Activated CD4-positive, alpha-beta memory T cell treated with anti-CD3 and anti-CD28 coated beads for 36 hours (primary cell): ENCODE measurements around the gene F11R. TPM values are rescaled to one million over a fixed set of nuclear protein-coding genes. Genes with fewer than 3 reads are reported as not detected.
"Not testable (repeated sequence)": the region's sequence is repeated elsewhere in the genome, so short reads cannot be mapped to it uniquely, and the experiment has no call there.

Experiments
- CTCF ChIA-PET: fragments of 350-600 bp; sonication (Branson Sonifier 250); formaldehyde crosslinking; loops from one replicate; lab custom pipeline; 2021; ENCODE audit warnings: antibody characterized with exemption, inconsistent platforms; lab: Charles Lee
- POLR2A ChIA-PET: fragments of 350-600 bp; sonication (Branson Sonifier 250); formaldehyde crosslinking; loops from one replicate; lab custom pipeline; 2021; ENCODE audit warnings: antibody characterized with exemption; lab: Charles Lee
- DNase-seq: peaks from one replicate; pipeline ENCODE4 v3.0.0-alpha.2; 2020
- H3K27ac Mint-ChIP-seq: one replicate; pipeline ENCODE4 v1.8.0; 2021; ENCODE audit warnings: mixed read lengths
- H3K27me3 Mint-ChIP-seq: one replicate; pipeline ENCODE4 v1.8.0; 2021; ENCODE audit warnings: mixed read lengths
- H3K36me3 Mint-ChIP-seq: one replicate; pipeline ENCODE4 v1.8.0; 2021; ENCODE audit warnings: mixed read lengths
- H3K4me1 Mint-ChIP-seq: one replicate; pipeline ENCODE4 v1.8.0; 2021; ENCODE audit warnings: low read depth, mixed read lengths
- H3K4me3 Mint-ChIP-seq: one replicate; pipeline ENCODE4 v1.8.0; 2021; ENCODE audit warnings: mild to moderate bottlenecking, mixed read lengths
- H3K9me3 Mint-ChIP-seq: one replicate; pipeline ENCODE4 v1.8.0; 2021; ENCODE audit warnings: mixed read lengths
- intact Hi-C: fragments of 100-400 bp; cut with micrococcal nuclease; formaldehyde crosslinking; loops from one replicate; pipeline ENCODE4 v1.15.1; 2023
- total RNA-seq, 2 experiments: library from RNA; stranded (reverse); gene quantifications; one replicate each; pipeline ENCODE4 v1.2.3, GENCODE V29; 2021

F11R gene
- 10 to 100 TPM; 21.3 to 25.3 TPM for total RNA-seq

DNA sequence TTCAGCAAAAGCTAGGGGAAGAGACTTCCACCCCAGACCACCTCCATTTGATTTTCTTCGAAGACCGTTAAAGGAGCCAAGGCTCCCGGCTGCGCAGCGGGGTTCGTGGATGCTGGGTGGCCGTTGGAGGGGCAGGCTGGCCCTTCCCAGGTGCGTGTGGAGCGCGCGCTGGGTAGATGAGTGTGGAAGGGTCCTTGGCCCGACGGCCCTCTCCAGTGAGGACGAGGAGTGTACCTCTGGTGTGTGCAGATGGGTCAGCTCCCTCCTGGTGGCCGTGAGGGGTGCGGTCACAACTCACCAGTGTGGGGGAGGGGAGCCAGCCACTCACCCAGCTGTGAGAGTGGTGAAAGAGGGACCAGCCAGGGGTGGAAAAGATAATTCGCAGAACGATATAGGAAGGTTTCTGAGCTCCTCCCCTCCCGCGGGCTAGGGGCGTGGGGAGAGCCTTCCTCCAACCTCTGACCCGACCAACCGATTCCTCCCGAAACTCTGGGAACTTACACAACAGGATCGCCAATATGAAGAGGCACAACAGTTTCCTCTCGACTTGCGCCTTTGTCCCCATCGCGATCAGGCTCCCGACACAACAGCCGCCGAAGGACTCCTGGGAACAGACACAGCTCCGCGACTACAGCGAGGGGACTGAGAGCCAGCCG, at the start of gene F11R:
Gene F11R (minus strand): TSS at position 644 of the 656 bp plus-strand sequence. CDS start 79 bp downstream, at position 565.
- peak within 1 kb of the TSS; percentile 82 for H3K27ac Mint-ChIP-seq
- H3K9me3 Mint-ChIP-seq: no peaks in the 10 kb centered on the region
- H3K27me3 Mint-ChIP-seq: no peaks in the 10 kb centered on the region
- intact Hi-C loops: loop anchor here (1.0 to 2.0 kb wide), 4 partner anchors 7 to 98 kb away; partner anchors contain the start of genes ARHGAP30, NIT1, PFDN2 and TSTD1
- ChIA-PET POLR2A (interaction anchor here (0.8 to 2.2 kb wide), 6 partner anchors 13 to 147 kb away, joined by 3 to 10 read pairs (median 5); partner anchors contain the start of genes TSTD1 and USF1), CTCF (interaction anchor here (0.8 to 2.8 kb wide), 9 partner anchors 12 to 92 kb away, joined by 3 to 14 read pairs (median 5); partner anchors contain the start of genes KLHDC9 and USF1)
- peak within 1 kb of the TSS; percentile 86 for H3K4me3 Mint-ChIP-seq
- H3K4me1 Mint-ChIP-seq: peaks cover 51% of the 10 kb centered on the region
- no peaks in the 10 kb centered on the region for H3K36me3 Mint-ChIP-seq
- DNase-seq: peak; percentile 54

- H3K36me3 Mint-ChIP-seq: peaks cover 27% of the 10 kb centered on the region
- peaks cover 43% of the 10 kb centered on the region for H3K4me1 Mint-ChIP-seq
- intact Hi-C loops: loop anchor here (1.0 to 5.0 kb wide), 6 partner anchors 22 to 98 kb away; partner anchors contain the start of genes F11R and PPOX
Measured at GRCh38 chr1:161069731-161070270, 48.8 kb upstream of the F11R start, which contains the start of gene ARHGAP30. Gene ARHGAP30 (minus strand): TSS chr1:161069891. CDS start chr1:161069624, 267 bp downstream.

DNA sequence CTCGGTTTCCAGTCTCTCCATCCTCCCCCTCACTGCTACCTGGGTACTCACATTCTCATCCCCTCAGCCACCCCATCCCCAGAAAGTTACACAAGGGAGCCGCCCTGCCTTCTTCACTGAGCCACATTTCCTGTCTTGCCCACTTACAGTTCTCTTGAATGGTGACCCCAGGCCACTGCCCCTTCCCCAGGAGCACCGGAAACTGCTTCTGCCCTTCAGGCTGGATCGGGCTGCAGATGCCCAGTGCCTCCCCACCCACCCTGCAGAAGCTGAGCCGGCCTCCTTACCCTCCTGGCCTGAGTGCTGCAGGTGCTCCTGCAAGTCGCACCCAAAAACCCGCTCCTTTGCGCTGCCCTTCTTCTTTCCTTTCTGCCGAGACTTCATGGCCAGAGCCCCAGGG, 48.3 kb upstream of the F11R start:
- intact Hi-C loops: loop anchor here (1.0 to 5.0 kb wide), 4 partner anchors 46 to 98 kb away; partner anchors contain the start of genes F11R and PPOX
- Mint-ChIP-seq H3K4me3 (peak overlapping the region; percentile 97), H3K27ac (peak overlapping the region; percentile 99), H3K4me1 (peaks cover 48% of the 10 kb centered on the region), H3K9me3 (peaks cover 2% of the 10 kb centered on the region), H3K27me3 (no peaks in the 10 kb centered on the region), H3K36me3 (peaks cover 30% of the 10 kb centered on the region)
- ChIA-PET CTCF (interaction anchor here (0.8 to 7.3 kb wide), 16 partner anchors 12 to 292 kb away, joined by 3 to 120 read pairs (median 4); partner anchors contain the start of genes DEDD, KLHDC9, NIT1 and PFDN2), POLR2A (interaction anchor here (0.8 to 3.9 kb wide), 14 partner anchors 9 to 273 kb away, joined by 3 to 39 read pairs (median 4); partner anchors contain the start of genes KLHDC9, LY9, NIT1 and PFDN2)
- DNase-seq: peak; percentile 38

More at GRCh38 chr1:161069731-161070270, 48.8 kb upstream of the F11R start, which contains the start of gene ARHGAP30:
- CTCF ChIA-PET: interaction anchor here (0.8 to 7.3 kb wide), 19 partner anchors 9 to 292 kb away, joined by 3 to 120 read pairs (median 4); partner anchors contain the start of genes DEDD, KLHDC9, NIT1 and PFDN2
- peak within 1 kb of the TSS; percentile 97 for H3K4me3 Mint-ChIP-seq
- no peaks in the 10 kb centered on the region for H3K27me3 Mint-ChIP-seq
- H3K27ac Mint-ChIP-seq: peak within 1 kb of the TSS; percentile 99
- peaks cover 2% of the 10 kb centered on the region for H3K9me3 Mint-ChIP-seq
- POLR2A ChIA-PET: interaction anchor here (0.7 to 3.9 kb wide), 17 partner anchors 9 to 96 kb away, joined by 3 to 39 read pairs (median 4); partner anchors contain the start of genes DEDD, KLHDC9, NIT1 and PFDN2
- peak; percentile 95 for DNase-seq

DNA sequence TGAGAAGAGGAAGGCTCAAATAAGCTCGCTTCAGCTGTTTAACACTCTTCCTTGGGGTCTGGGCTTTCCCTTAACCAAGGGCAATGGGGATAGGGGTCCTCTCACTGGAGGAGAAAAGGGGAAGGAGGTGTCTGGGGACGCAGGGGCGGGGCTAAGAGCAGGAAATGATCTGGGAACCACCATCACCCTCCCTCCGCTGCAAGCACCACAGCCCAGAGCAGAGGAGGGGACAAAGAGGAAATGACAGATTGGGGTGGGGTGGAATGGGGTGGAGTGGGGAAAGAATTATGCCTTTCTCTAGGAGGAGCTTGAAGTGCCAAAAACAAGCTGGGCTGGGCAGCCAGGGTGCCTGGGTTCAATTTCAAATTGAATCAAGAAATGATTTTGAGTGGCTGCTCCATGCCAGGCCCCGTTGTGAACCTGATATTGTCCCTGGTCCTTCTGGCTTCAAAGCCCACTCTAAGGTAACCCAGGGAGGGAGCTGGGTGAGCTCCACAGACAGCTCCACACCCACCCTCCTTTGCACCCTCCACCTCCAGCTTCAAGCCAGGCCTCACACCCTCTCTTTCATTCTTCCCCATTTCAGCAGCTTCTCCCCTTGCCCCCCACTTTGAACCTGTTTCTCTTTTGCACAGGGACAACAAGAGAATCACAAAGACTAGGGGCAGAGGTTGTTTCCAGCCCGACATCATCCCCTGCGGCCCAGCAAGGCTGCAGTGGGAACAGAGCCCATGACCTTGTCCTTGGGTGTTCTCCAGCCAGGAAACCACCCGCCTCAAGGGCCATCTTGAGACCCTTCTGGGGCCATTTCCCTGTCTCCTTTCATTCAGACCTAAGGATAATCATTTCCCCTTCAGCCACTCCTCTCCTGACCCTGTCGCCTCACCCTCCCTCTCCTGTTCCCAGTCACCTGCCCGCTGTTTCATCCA, 47.6 kb upstream of the F11R start:
- H3K9me3 Mint-ChIP-seq: peaks cover 2% of the 10 kb centered on the region

DNA sequence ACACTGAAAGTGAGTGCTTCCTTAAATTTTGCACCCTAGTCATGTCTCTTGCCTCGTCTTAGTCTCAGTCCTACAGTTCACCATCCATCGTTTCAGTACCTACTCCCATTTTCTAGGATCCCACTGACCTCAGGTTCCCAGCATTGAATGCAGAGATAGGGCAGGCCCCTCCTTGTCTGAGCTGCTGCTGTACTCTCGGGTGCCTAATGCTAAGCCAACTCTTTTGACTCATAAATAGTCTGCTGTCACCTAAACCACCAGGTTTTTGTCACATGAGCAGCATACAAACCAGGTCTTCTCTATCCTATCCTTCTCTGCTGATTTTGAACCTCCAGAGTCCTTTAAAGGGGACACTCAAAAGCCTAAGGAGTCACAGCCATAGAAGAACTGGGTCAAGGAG, 45.7 kb upstream of the F11R start:
- H3K4me3 Mint-ChIP-seq: peak overlapping the region; percentile 97
- POLR2A ChIA-PET: interaction anchor here (0.6 to 2.1 kb wide), 5 partner anchors 21 to 50 kb away, joined by 3 to 10 read pairs (median 3); partner anchors contain the start of gene USF1
- peak overlapping the region; percentile 99 for H3K27ac Mint-ChIP-seq
- DNase-seq: peak; percentile 53
- CTCF ChIA-PET: interaction anchor here (0.7 to 1.8 kb wide), 3 partner anchors 24 to 99 kb away, joined by 4 to 6 read pairs (median 6); partner anchors contain the start of gene PPOX
- peaks cover 2% of the 10 kb centered on the region for H3K9me3 Mint-ChIP-seq
- H3K27me3 Mint-ChIP-seq: no peaks in the 10 kb centered on the region
- H3K4me1 Mint-ChIP-seq: peaks cover 61% of the 10 kb centered on the region
- H3K36me3 Mint-ChIP-seq: peaks cover 43% of the 10 kb centered on the region
- intact Hi-C loops: loop anchor here (5.0 kb wide), 1 partner anchor 101 kb away; the partner anchor contains the start of gene PPOX

More for the DNA sequence above, 47.6 kb upstream of the F11R start:
- Mint-ChIP-seq H3K36me3 (peaks cover 35% of the 10 kb centered on the region), H3K27ac (peak overlapping the region; percentile 99), H3K27me3 (no peaks in the 10 kb centered on the region), H3K4me1 (peaks cover 54% of the 10 kb centered on the region), H3K4me3 (peak overlapping the region; percentile 97)
- peak; percentile 91 for DNase-seq
- ChIA-PET POLR2A (interaction anchor here (0.6 to 3.9 kb wide), 16 partner anchors 9 to 273 kb away, joined by 3 to 39 read pairs (median 4); partner anchors contain the start of genes DEDD, LY9, NIT1 and PFDN2), CTCF (interaction anchor here (0.5 to 7.3 kb wide), 13 partner anchors 16 to 234 kb away, joined by 3 to 120 read pairs (median 5); partner anchors contain the start of genes DEDD, KLHDC9, PPOX and TSTD1)
- intact Hi-C loops: loop anchor here (1.0 to 5.0 kb wide), 5 partner anchors 22 to 99 kb away; partner anchors contain the start of genes F11R and PPOX

- peak overlapping the region; percentile 76 for H3K27ac Mint-ChIP-seq
- peaks cover 59% of the 10 kb centered on the region for H3K4me1 Mint-ChIP-seq
- not testable (repeated sequence) for H3K4me3 Mint-ChIP-seq, DNase-seq, H3K9me3 Mint-ChIP-seq, H3K27me3 Mint-ChIP-seq
- POLR2A ChIA-PET: interaction anchor here (1.1 to 2.1 kb wide), 3 partner anchors 20 to 45 kb away, joined by 3 to 10 read pairs (median 4); partner anchors contain the start of genes F11R and USF1
- CTCF ChIA-PET: interaction anchor here (0.7 to 1.8 kb wide), 5 partner anchors 20 to 339 kb away, joined by 3 to 6 read pairs (median 4); partner anchors contain the start of genes KLHDC9, PPOX and USF1
- intact Hi-C loops: loop anchor here (5.0 kb wide), 1 partner anchor 102 kb away; the partner anchor contains the start of gene PPOX
- H3K36me3 Mint-ChIP-seq: peaks cover 49% of the 10 kb centered on the region
Measured at GRCh38 chr1:161065681-161066080, 44.7 kb upstream of the F11R start.

- peaks cover 66% of the 10 kb centered on the region for H3K4me1 Mint-ChIP-seq
- DNase-seq, H3K27me3 Mint-ChIP-seq, H3K9me3 Mint-ChIP-seq: not testable (repeated sequence)
- peaks cover 54% of the 10 kb centered on the region for H3K36me3 Mint-ChIP-seq
- POLR2A ChIA-PET: interaction anchor here (1.0 kb wide), 1 partner anchor 18 kb away, joined by 6 read pairs; the partner anchor contains the start of gene USF1
- H3K27ac Mint-ChIP-seq: peak overlapping the region; percentile 71
- H3K4me3 Mint-ChIP-seq: peak overlapping the region; percentile 31
- intact Hi-C loops: loop anchor here (5.0 kb wide), 1 partner anchor 33 kb away; the partner anchor contains the start of gene KLHDC9
- CTCF ChIA-PET: interaction anchor here (0.7 kb wide), 1 partner anchor 39 kb away, joined by 4 read pairs; no protein-coding TSS in a partner anchor
Measured at GRCh38 chr1:161063936-161064335, 43.0 kb upstream of the F11R start.

GRCh38 chr1:161061419-161061818, 40.5 kb upstream of the F11R start:
- H3K9me3 Mint-ChIP-seq: no peaks in the 10 kb centered on the region
- H3K36me3 Mint-ChIP-seq: peaks cover 45% of the 10 kb centered on the region
- H3K4me1 Mint-ChIP-seq: peaks cover 55% of the 10 kb centered on the region
- ChIA-PET POLR2A (interaction anchor here (0.6 to 2.8 kb wide), 3 partner anchors 8 to 18 kb away, joined by 5 to 17 read pairs (median 10); partner anchors contain the start of genes ARHGAP30 and USF1), CTCF (interaction anchor here (1.0 to 2.2 kb wide), 3 partner anchors 9 to 19 kb away, joined by 3 to 13 read pairs (median 4); partner anchors contain the start of gene ARHGAP30)
- DNase-seq: no peak
- intact Hi-C loops: loop anchor here (5.0 kb wide), 1 partner anchor 36 kb away; the partner anchor contains the start of gene KLHDC9
- no peak overlapping the region for H3K27ac Mint-ChIP-seq
- H3K4me3 Mint-ChIP-seq: no peak overlapping the region
- no peaks in the 10 kb centered on the region for H3K27me3 Mint-ChIP-seq

DNA sequence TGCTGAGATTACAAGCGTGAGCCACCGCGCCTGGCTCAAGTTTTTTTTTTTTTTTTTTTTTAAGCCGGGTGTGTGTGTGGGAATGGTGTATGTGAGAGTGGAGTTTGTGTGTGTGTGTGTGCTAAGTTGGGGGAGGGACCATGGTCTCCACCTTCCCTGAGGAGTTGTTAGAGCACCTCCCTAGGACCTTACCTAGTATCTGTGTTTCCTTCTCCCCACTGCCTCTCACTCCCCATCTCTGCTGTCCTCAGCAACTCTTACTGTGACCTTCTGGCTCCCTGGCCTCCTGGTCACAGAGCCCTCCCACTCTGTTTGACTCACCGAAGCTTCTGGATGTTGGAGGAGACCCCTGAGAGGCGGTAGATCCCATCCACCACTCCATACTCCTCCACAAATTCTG, 38.3 kb upstream of the F11R start:
- Mint-ChIP-seq H3K9me3 (no peaks in the 10 kb centered on the region), H3K4me1 (peaks cover 44% of the 10 kb centered on the region), H3K27me3 (no peaks in the 10 kb centered on the region), H3K4me3 (no peak overlapping the region), H3K36me3 (peaks cover 47% of the 10 kb centered on the region), H3K27ac (peak overlapping the region; percentile 79)
- ChIA-PET POLR2A (interaction anchor here (1.0 to 2.8 kb wide), 4 partner anchors 9 to 42 kb away, joined by 3 to 17 read pairs (median 9); partner anchors contain the start of genes ARHGAP30 and USF1), CTCF (interaction anchor here (0.7 to 2.0 kb wide), 2 partner anchors 13 to 41 kb away, joined by 5 to 8 read pairs; partner anchors contain the start of gene USF1)
- no peak for DNase-seq
- intact Hi-C loops: no loop called here
